ENCODE data around the gene XIRP1. TPM values are rescaled to one million over a fixed set of nuclear protein-coding genes. Genes with fewer than 3 reads are reported as not detected.

The XIRP1 gene
- total RNA-seq, 1 donor: under 0.01 TPM

DNA sequence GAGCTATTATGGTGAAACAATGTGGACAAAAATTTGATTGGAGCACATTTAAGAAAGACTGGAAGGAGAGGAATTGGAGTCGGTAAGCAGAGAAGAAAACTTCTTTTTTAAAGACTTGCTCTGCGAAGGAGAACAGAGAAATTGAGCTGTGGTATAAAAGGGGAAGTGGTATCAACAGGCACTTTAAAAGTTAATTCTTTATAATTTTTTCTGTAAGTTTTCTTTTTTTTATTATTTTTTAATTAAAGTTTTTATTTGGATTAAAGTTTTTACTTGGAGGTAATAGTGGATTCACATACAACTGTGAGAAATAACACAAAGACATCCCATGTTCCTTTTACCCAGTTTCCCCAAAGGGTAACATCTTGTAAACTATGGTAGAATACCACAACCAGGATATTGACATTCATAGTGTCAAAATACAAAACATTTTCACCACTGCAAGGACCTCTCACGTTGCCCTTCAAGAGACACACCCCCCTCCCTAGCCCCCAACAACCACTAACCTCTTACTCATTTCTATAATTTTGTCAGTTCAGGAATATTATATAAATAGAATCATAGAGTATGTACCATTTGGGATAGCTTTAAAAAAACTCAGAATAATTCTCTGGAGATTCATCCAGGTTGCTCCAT is 33.8 kb upstream of the XIRP1 start:
- TF ChIP-seq, protein P1, sequence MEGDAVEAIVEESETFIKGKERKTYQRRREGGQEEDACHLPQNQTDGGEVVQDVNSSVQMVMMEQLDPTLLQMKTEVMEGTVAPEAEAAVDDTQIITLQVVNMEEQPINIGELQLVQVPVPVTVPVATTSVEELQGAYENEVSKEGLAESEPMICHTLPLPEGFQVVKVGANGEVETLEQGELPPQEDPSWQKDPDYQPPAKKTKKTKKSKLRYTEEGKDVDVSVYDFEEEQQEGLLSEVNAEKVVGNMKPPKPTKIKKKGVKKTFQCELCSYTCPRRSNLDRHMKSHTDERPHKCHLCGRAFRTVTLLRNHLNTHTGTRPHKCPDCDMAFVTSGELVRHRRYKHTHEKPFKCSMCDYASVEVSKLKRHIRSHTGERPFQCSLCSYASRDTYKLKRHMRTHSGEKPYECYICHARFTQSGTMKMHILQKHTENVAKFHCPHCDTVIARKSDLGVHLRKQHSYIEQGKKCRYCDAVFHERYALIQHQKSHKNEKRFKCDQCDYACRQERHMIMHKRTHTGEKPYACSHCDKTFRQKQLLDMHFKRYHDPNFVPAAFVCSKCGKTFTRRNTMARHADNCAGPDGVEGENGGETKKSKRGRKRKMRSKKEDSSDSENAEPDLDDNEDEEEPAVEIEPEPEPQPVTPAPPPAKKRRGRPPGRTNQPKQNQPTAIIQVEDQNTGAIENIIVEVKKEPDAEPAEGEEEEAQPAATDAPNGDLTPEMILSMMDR (IDR thresholded peaks at IDR 0.05; ENCODE audit: extremely low read depth, low read depth, low read length): no peak
- no peaks in the 10 kb centered on the region for H4K20me1 ChIP-seq (ENCODE audit: insufficient read depth, low read length)
- H3K36me3 ChIP-seq (ENCODE audit: insufficient read depth, low read length): no peaks in the 10 kb centered on the region
- no peaks in the 10 kb centered on the region for H3K4me1 ChIP-seq (ENCODE audit: insufficient read depth, low read length)
- no peak overlapping the region for H3K27ac ChIP-seq (ENCODE audit: low read depth, low read length)
- H3K4me3 ChIP-seq (ENCODE audit: insufficient read depth, low read length): no peak overlapping the region
- no peak for DNase-seq (ENCODE audit: insufficient read length, low spot score, missing footprints)
- H3K27me3 ChIP-seq (ENCODE audit: insufficient read depth, low read length): no peaks in the 10 kb centered on the region
- H3K4me2 ChIP-seq (ENCODE audit: insufficient read depth, low read length): no peak overlapping the region
- H2AFZ ChIP-seq (ENCODE audit: low read length): no peak overlapping the region
- H3K9me3 ChIP-seq (ENCODE audit: low read depth, low read length): no peaks in the 10 kb centered on the region
- H3K79me2 ChIP-seq (ENCODE audit: insufficient read depth, low read length): no peaks in the 10 kb centered on the region

DNA sequence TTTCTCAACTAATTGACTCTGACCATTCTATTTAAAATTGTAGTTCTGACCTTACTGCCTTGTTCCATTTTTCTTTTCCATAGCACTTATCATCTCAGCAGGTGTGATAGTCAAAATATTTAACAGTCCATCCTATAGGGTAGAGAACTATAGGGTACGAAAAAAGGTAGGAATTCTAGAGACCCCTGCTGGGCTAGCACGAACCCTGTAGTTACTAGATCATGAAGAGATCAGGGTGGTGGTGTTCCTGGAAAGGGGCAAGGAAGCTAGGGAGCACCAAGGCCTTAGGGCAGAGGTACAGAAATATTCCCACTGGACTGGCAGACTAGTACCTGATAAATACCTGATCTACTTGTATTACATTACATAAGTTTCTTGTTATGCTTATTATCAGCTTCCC is 31.9 kb upstream of the XIRP1 start:
- no peak overlapping the region for H3K27ac ChIP-seq (ENCODE audit: low read depth, low read length)
- H3K4me2 ChIP-seq (ENCODE audit: insufficient read depth, low read length): no peak overlapping the region
- H3K36me3 ChIP-seq (ENCODE audit: insufficient read depth, low read length): no peaks in the 10 kb centered on the region
- no peaks in the 10 kb centered on the region for H3K4me1 ChIP-seq (ENCODE audit: insufficient read depth, low read length)
- no peaks in the 10 kb centered on the region for H4K20me1 ChIP-seq (ENCODE audit: insufficient read depth, low read length)
- H3K27me3 ChIP-seq (ENCODE audit: insufficient read depth, low read length): no peaks in the 10 kb centered on the region
- no peaks in the 10 kb centered on the region for H3K79me2 ChIP-seq (ENCODE audit: insufficient read depth, low read length)
- H2AFZ ChIP-seq (ENCODE audit: low read length): no peak overlapping the region
- TF ChIP-seq, protein P1 (IDR thresholded peaks at IDR 0.05; ENCODE audit: extremely low read depth, low read depth, low read length): no peak
- DNase-seq (ENCODE audit: insufficient read length, low spot score, missing footprints): no peak
- no peak overlapping the region for H3K4me3 ChIP-seq (ENCODE audit: insufficient read depth, low read length)
- H3K9me3 ChIP-seq (ENCODE audit: low read depth, low read length): no peaks in the 10 kb centered on the region

DNA sequence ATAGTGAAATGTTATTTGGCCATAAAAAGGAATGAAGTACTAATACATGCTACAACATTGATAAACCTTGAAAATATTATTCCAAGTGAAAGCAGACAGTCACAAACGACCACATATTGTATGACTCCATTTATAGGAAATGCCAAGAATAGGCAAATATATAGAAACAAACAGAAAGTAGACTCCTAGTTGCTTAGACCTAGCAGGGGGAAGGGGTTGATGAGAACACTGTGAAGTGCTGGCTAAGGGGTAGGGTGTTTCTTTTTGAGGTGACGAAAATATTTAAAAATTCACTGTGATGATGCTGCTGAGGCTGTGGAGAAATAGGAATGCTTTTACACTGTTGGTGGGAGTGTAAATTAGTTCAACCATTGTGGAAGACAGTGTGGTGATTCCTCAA is 30.5 kb upstream of the XIRP1 start:
- TF ChIP-seq, protein P1 (IDR thresholded peaks at IDR 0.05; ENCODE audit: extremely low read depth, low read depth, low read length): no peak

DNA sequence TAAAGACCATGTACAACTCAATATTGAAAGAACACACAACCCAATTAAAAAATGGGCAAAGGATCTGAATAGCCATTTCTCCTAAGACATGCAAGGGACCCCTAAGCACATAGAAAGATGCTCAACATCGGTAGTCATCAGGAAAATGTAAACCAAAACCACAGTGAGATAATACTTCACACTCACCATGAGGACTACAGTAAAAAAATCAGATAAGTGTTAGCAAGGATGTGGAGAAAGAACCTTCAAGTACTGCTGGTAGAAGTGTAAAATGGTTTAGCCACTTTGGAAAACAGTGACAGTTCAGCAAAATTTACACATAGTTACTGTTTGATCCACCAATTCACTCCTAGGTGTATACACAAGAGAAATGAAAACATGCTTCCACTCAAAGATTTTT is 30.1 kb upstream of the XIRP1 start:
- no peaks in the 10 kb centered on the region for H3K36me3 ChIP-seq (ENCODE audit: insufficient read depth, low read length)
- H3K4me1 ChIP-seq (ENCODE audit: insufficient read depth, low read length): no peaks in the 10 kb centered on the region
- TF ChIP-seq, protein P1 (IDR thresholded peaks at IDR 0.05; ENCODE audit: extremely low read depth, low read depth, low read length): no peak
- no peaks in the 10 kb centered on the region for H3K79me2 ChIP-seq (ENCODE audit: insufficient read depth, low read length)
- H3K4me3 ChIP-seq (ENCODE audit: insufficient read depth, low read length): no peak overlapping the region
- no peak for DNase-seq (ENCODE audit: insufficient read length, low spot score, missing footprints)
- no peak overlapping the region for H2AFZ ChIP-seq (ENCODE audit: low read length)
- no peak overlapping the region for H3K4me2 ChIP-seq (ENCODE audit: insufficient read depth, low read length)
- peaks cover 5% of the 10 kb centered on the region for H3K27me3 ChIP-seq (ENCODE audit: insufficient read depth, low read length)
- H3K9me3 ChIP-seq (ENCODE audit: low read depth, low read length): no peaks in the 10 kb centered on the region
- no peaks in the 10 kb centered on the region for H4K20me1 ChIP-seq (ENCODE audit: insufficient read depth, low read length)
- H3K27ac ChIP-seq (ENCODE audit: low read depth, low read length): no peak overlapping the region

More for the DNA sequence above, 30.5 kb upstream of the XIRP1 start:
- Histone ChIP-seq H3K79me2 (ENCODE audit: insufficient read depth, low read length) (no peaks in the 10 kb centered on the region), H3K36me3 (ENCODE audit: insufficient read depth, low read length) (no peaks in the 10 kb centered on the region), H3K9me3 (ENCODE audit: low read depth, low read length) (no peaks in the 10 kb centered on the region), H3K4me3 (ENCODE audit: insufficient read depth, low read length) (no peak overlapping the region), H3K27ac (ENCODE audit: low read depth, low read length) (no peak overlapping the region), H4K20me1 (ENCODE audit: insufficient read depth, low read length) (no peaks in the 10 kb centered on the region), H3K4me1 (ENCODE audit: insufficient read depth, low read length) (no peaks in the 10 kb centered on the region), H3K27me3 (ENCODE audit: insufficient read depth, low read length) (peaks cover 2% of the 10 kb centered on the region), H2AFZ (ENCODE audit: low read length) (no peak overlapping the region), H3K4me2 (ENCODE audit: insufficient read depth, low read length) (no peak overlapping the region)
- no peak for DNase-seq (ENCODE audit: insufficient read length, low spot score, missing footprints)
